ENCODE measurements around the gene DOK5. TPM values are rescaled to one million over a fixed set of nuclear protein-coding genes. Genes with fewer than 3 reads are reported as not detected.

The DOK5 gene
- total RNA-seq, 1 donor from 2014 or later: 0.69 TPM

DNA sequence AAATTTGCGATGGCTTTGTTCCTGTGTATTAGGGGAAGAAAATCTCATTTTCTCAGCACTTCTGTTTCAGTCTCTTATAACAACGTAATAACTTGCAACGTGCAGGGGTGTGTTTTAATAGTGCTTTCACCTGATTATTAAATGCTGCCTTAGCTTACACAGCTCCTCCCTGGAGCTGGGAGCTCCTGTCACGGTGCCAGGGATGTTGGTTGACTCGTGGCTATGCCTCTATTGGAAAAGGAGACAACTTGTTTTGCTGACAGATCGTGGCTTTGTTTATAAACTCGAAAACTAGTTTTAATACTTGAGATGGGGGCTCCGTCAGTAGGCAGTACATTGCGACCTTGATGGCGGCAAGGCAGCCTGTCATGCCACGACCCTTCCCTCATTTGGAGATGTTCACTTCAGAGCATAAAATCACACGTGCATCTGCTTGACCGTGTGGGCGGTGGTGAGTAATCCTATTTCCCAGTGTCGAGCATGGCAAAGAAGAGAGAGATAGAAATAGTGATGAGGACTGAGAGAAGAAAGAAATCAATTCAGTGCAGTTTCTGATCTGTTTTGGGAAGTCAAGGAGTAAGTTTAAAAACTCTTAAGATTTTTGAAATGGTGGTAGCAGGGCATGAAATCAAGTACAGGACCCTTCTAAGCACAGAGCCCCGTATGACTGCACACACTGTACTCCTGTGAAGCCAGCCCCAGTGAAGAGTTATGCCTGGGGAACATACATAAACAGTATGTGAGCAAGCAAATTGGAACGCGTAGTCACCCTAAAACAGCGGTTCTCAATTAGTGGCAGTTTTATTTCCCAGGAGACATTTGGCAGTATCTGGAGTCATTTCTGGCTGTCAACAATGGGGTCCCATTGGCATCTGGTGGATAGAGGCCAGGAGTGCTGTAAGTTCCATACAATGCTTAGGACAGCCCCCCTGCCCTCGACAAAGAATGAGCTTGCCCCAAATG, 147.2 kb downstream of the DOK5 start:
- no peaks in the 10 kb centered on the region for H3K36me3 ChIP-seq
- H3K27me3 ChIP-seq: no peaks in the 10 kb centered on the region
- DNase-seq: no peak
- no peaks in the 10 kb centered on the region for H3K4me1 ChIP-seq
- no peak for TF ChIP-seq CTCF (IDR thresholded peaks at IDR 0.05)
- intact Hi-C loops (cut with DNase I): no loop called here
- ATAC-seq: no peak
- no peaks in the 10 kb centered on the region for H3K9me3 ChIP-seq
- no peak overlapping the region for H3K4me3 ChIP-seq
- no peak overlapping the region for H3K27ac ChIP-seq

DNA sequence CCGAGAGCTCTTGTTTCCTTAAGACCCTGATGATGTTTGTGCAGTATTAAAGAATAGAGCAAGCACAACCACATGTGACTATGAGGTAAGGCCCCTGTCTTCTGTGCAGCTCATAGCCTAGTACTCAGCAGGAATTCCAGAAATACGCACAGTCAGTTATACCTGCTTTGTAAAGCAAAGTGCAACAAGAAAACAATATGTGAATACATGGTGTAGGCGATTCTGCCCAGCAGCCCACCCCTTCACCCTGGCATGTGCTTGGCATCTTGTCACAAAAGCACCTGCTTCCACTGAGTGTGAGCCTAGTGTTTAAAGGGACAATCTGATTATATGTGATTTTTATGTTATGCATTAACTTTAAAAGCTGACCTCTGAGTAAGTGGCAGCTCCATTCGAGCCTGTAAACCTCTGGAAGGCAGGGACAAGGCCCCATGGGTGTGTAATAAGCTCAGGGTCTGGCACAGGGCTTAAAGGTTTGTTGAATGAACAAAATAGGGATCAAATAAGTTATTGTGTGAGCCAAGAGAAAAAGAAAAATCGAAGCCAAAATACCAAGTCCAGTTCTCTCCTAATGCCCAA, 148.7 kb downstream of the DOK5 start:
- no peak for TF ChIP-seq CTCF (IDR thresholded peaks at IDR 0.05)
- Histone ChIP-seq H3K9me3 (no peaks in the 10 kb centered on the region), H3K36me3 (no peaks in the 10 kb centered on the region), H3K27me3 (no peaks in the 10 kb centered on the region), H3K27ac (no peak overlapping the region), H3K4me3 (no peak overlapping the region), H3K4me1 (no peaks in the 10 kb centered on the region)
- ATAC-seq (no peak), DNase-seq (no peak)
- intact Hi-C loops (cut with DNase I): no loop called here

DNA sequence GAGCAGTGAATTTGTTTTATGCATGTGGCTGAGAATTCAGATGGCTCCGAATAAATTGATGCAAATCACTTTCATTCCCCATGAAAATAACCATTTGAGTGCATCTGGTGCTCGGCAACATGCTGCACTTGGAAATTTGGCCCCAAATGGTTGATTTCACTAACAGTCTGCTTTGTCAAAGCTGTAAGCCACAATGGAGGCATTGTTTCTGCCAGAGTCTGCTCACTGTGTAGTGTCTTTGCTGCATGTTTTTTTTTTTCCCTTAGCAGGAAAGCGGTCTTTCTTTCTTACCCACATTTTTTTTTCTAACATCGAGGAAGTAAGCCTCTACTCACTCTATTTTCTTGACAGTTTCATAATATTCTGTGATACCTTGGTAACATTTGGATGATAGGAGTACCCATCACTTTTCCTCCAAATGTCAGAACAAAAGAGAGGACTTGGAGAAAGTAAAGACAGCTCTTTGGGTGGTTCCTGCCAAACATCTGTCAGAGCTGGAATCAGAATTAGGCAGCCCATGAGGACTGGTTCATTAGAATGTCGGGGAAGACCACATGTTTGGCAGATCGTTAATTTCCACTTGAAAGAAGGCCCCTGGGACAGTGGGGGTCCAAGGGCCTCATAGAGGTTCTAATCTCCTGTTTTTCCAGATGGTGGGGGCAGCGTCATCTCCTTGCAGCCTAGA, 149.5 kb downstream of the DOK5 start:
- H3K4me1 ChIP-seq: no peaks in the 10 kb centered on the region
- intact Hi-C loops (cut with DNase I): no loop called here
- H3K27me3 ChIP-seq: no peaks in the 10 kb centered on the region
- no peaks in the 10 kb centered on the region for H3K36me3 ChIP-seq
- ATAC-seq: no peak
- no peaks in the 10 kb centered on the region for H3K9me3 ChIP-seq
- TF ChIP-seq CTCF (IDR thresholded peaks at IDR 0.05): no peak
- no peak overlapping the region for H3K4me3 ChIP-seq
- DNase-seq: no peak
- no peak overlapping the region for H3K27ac ChIP-seq

DNA sequence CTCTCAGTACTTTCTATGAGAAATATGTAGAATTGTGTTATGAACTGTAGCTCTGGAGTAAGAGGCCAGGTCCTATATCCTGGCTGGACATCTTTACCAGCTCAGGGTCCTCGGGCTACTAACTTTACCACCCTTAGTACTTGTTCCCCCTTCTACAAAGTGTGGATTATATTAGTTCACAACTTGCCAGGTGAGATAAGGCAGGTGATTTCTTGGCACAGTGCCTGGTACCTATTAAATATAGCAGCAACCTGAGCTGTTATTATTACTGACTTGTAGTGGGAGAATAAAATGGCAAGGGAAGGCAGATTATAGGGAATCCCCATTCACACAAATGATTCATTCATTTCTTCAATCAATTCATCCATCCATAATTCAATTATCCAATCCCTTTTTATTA, 150.1 kb downstream of the DOK5 start:
- no peak for TF ChIP-seq CTCF (IDR thresholded peaks at IDR 0.05)
- no peak overlapping the region for H3K27ac ChIP-seq
- H3K4me3 ChIP-seq: no peak overlapping the region
- intact Hi-C loops (cut with DNase I): no loop called here
- DNase-seq: no peak
- H3K4me1 ChIP-seq: no peaks in the 10 kb centered on the region
- no peaks in the 10 kb centered on the region for H3K9me3 ChIP-seq
- ATAC-seq: no peak
- H3K36me3 ChIP-seq: no peaks in the 10 kb centered on the region
- no peaks in the 10 kb centered on the region for H3K27me3 ChIP-seq

- Histone ChIP-seq H3K4me3 (no peak overlapping the region), H3K9me3 (no peaks in the 10 kb centered on the region), H3K36me3 (no peaks in the 10 kb centered on the region), H3K27ac (no peak overlapping the region), H3K4me1 (no peaks in the 10 kb centered on the region), H3K27me3 (no peaks in the 10 kb centered on the region)
- TF ChIP-seq CTCF (IDR thresholded peaks at IDR 0.05): no peak
- DNase-seq: no peak
- intact Hi-C loops (cut with DNase I): no loop called here
- no peak for ATAC-seq
Observed at GRCh38 chr20:54626126-54626525, 150.7 kb downstream of the DOK5 start.

Measured in upper lobe of right lung (tissue), 1 donor.